C4-2B (cell line): ENCODE data around the gene GALNT1.

Experiments
- CTCF ChIP-seq: fragments of 450-650 bp; conservative IDR thresholded peaks from 2 replicates; pipeline ENCODE4 v1.5.1; 2017; ENCODE audit warnings: mild to moderate bottlenecking
- ZFX ChIP-seq: fragments of 450-650 bp; IDR thresholded peaks from 2 replicates; pipeline ENCODE4 v1.6.1; 2017

- TF ChIP-seq CTCF, result no peak
- no peak for TF ChIP-seq ZFX
These were observed 10.4 kb upstream of the GALNT1 start for GRCh38 chr18:35571138-35571537.
